GM18858 (cell line): ENCODE data around the gene PDK2.

Experiments used
- ATAC-seq: cut with Tn5 transposase; IDR thresholded peaks from one replicate; pipeline ENCODE4 v1.9.1; 2021; ENCODE audit not compliant: unreplicated experiment

PDK2 gene

GRCh38 chr17:50149091-50149416 lies 53.9 kb downstream of the PDK2 start:
- no peak for ATAC-seq

DNA sequence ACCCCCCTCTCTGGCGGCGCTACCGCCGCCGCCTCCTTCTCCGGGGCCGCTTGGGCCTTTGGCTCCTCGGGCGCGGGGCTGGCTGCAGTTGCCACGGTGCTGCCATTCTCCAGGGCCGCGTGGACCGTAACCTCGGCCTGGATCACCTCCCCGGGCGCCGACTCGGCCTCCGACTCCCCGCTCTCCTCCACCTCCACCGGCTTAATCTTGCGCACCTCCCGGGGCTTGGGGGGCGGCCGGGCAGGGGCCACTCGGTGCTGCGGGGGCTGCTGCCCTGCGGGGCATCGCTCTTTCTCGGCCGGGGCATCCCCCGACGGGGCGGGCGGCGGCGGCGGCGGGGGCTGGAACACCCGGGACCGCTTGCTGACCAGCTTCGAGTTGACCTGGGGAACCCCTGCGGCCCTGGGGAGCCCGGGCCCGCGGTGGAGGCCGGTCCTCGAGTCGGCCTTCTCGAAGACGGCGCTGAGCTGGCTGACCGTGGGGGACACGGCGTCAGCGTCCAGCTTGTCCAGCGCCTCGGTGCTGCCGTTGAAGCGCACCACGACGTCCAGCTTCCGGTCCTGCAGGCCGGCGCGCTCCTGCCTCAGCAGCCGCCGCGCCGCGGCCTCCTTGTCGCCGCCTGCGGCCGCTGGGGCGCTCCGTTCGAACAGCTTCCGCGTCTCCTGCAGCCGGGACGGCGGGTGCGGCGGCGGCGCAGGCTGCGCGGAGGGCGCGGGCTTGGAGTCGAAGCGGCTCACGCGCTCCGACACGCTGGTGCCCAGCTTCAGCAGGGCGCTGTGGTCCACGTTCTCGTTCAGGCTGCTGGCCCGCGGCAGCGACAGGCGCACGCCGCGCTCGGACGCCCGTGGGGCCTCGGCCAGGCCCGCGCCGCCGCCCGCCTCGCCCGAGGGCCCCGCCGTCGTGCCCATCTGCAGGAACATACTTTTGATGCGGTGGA lies 54.5 kb downstream of the PDK2 start:
- no peak for ATAC-seq

GRCh38 chr17:50150354-50151040 lies 55.3 kb downstream of the PDK2 start, which contains the start of gene PPP1R9B:
PPP1R9B (minus strand) TSS chr17:50150677; CDS start chr17:50150513, 164 bp downstream.
- ATAC-seq, result no peak

DNA sequence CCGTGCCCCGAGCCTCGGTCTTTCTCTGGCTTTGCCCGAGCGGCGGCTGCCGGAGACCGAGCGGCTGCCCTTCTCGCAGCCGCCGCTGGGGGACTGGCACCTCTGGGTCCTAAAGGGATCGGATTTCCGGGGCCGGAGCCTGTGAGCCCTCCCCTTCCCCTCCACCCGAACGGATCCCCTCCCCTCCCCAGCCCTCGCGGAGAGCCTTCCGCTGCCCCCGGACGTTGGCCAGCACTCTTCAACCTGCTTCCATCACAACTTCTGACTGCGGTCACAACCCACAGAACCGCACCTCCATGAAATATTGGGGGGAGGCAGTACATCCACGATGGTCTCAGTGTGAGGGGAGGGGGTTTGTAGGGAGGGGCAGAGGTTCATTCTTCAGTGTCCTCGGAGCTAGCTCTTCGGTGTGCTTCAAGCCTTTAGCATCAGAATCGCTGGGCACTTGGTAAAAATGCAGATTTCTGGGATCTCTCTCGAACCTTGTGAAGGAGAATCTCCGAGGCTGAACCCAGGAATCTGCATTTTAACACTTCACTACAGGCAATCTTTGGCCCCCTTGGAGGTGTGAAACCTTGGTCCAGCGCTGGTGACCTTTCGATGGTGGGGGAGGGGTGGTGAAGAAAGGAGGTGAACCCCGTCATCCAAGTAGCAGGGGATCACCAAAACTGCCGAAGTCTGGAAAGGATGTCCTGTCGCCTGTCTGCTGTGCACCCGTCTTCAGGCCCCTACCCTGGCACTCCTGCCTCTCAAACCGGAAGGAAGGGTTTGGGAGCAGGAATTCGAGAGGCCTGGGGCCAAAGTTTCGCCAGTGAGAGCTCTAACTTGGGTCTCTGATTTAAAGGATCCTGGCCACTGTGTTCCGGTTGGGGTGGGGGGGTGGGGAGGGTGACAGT lies 56.1 kb downstream of the PDK2 start:
- ATAC-seq, result no peak

DNA sequence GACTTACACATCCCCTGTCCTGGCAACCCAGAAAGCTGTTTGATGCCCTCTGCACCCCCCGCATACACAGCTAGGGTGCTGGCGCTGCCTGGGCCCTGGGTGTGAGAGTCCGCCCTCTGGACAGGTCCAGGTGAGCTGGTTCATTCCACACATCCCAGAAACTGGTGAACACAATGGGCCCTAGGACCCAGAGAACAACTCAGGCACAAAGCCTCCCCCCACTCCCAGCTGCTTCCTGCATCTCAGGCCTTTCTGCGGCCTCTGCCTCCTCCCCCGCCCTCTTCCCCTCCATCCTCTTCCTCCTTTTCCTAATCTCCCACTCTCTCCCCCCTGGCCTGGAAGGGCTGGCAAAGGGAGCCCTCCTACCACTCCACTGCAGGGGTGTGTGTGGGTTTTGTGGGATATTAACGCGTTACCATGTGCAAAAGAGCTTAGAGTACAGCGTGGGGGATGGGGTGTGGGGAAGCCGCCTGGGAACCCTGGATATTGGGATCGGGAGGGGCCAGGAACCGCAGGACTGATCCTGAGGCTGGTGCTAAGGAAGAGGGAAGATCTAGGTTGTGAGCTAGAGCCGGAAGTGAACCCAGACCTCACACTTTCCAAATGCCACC lies 56.9 kb downstream of the PDK2 start:
- no peak for ATAC-seq

DNA sequence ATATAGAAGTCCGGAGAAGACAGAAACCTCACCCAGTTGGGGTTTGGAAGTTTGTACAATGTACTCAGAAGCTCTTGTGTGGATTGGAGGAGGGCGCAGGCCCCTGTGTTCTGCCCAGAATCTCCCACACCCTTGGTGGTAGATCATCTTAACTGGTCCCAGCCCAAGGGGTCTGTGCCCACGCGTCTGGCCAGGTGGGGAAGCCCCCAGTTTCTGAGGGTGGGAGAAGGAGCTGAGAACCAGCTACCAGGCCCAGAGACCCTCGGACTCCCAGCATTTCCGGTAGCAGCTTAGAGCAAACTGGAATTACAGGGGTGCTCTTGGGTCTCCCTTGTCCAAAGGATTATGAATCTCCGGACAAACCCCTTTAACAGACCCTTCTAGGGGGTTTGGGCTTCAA lies 57.6 kb downstream of the PDK2 start:
- ATAC-seq, result no peak

DNA sequence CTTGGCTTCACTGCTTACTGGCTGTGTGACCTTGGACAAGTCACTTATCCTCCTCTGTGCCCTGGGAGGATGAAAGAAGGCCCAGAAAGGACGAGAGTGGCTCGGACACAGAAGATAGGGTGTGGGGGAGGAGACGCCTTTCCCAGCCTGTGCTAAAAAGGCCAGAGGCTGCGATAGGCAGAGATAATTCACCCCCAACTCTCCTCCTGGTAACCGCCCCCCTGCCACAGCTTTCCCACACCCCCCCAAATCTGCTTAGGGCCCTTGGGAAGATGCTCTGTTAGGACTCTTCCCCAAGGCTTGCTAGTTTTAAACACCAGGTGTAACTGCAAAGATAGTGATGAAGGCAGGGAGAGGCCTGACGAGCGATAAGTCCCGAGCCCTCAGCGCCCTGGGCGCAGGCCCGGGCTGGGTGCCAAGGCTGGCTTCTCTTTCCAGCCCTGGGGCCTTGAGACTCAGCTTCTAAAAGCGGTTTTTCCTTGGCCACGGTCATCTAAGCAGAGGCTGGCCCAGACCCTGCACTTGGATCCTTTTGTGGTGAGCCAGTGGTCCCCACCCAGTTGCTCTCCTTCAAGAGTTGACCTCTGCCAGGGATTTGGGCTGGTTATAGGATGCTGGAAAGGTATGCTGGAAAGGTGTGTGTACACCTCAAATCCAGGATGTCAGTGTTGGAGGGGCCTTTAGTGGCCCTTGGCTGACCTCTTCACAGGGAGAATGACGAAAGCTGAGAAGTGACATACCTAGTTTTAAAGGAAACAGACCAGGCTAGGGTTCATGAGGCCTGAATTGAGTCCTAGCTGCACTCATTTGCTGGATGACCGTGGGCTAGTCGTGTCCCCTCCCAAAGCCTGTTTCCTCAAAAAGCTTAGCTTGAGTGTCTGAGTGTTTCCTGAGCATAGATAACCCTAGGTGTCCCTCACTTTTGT lies 58.8 kb downstream of the PDK2 start:
- no peak for ATAC-seq

- ATAC-seq, result no peak
Measured at GRCh38 chr17:50154604-50155003, 59.5 kb downstream of the PDK2 start.

DNA sequence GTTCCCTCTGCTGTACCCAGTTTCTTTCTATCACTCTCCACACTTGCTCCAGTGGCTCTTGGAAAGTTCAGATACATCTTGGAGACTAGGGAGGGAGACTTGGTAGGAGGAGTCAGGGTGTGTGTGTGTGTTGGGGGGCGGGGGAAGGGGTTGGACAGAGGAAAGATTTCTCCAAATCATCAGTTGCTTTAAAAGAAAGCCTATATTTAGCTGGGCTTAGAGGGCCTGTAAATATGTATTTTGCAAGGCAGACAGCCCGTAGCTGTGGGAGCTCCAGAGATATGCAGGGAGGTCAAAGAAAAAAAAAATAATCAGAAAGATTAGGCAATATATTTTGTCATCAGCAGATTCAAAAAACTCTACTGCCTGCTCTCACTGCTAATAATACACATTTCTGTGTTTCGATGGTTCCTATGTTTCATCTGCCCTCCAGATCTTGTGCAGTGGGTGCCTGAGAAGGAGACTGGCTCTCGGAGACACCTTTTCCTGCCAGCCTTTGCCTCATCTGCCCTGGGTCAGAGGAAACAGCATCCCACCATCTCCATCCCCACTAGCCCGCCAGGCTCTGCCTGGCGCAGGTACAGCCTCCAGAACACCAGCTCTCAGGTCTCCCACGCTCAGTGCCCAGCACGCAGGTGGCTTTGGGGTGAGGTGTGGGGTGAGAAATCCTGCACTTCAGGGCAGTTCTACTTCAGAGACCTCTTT lies 60.1 kb downstream of the PDK2 start:
- no peak for ATAC-seq

GRCh38 chr17:50157891-50158290 lies 62.7 kb downstream of the PDK2 start:
- no peak for ATAC-seq

DNA sequence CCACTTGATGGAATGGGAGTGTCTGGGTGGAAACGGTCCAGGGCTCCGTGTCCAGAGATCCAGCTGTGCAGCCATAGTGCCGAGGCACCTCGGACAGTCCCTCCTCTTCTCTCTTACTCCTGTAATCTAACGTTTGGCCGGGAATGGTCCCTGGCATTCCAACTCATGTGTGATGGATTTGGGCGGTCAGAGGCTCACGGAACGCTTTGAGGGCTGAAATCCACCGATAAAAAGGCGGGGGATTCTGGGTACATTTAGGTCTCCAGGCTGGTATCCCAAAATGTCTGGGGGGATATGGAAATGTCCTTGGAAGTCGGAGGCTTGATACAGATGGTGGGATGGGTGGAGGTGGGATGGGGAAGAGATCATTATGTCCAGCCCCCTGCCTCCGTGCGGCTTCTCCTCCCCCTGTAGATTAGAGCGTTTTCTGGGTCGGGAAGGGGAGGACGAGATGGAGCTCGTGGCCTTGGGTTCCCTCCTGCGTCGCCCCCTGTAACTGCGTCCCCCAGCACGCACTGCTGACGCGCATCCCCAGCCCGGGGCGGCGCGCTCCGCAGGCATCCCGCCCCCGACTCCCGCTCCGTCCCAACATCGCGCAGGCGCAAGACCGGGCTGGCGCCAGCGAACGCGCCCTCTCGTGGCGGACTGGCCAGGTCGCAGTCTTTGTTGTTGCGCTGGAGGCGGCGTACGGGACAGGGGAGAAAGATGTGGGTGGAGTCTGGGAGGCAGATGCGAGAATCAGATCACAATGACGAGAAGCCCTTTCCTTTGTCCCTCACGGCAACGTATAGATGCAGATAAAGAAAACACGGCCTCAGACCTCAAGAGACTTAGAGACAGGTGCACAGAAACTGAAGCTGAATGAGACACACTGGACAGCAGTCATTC lies 66.1 kb downstream of the PDK2 start:
- peak; percentile 64 for ATAC-seq
